Pancreas (tissue), 10 donors: ENCODE results near the gene UGT8. TPM values are rescaled to one million over a fixed set of nuclear protein-coding genes. Genes with fewer than 3 reads are reported as not detected.

ENCODE experiments used
- ATAC-seq, 4 donors: fragments of 200-7000 bp; cut with Tn5 transposase; one replicate each; pipeline versions ENCODE4 v1.8.0 to v1.9.1; 2020; ENCODE audit warnings: mild to moderate bottlenecking in 4 of 4, moderate library complexity in 4 of 4
- DNase-seq, 6 donors: peaks; one replicate each; pipeline ENCODE4 v3.0.0-alpha.2; 2020
- FAIRE-seq: peaks from 2 replicates; lab custom pipeline; 2012; peaks lifted over from hg19 to GRCh38; lab: Jason Lieb, UNC
- H3K27ac ChIP-seq, 4 donors: fragments of 200-600 bp; sonication (generic); 1 replicate in 3 of 4; 2 replicates in 1 of 4; pipeline versions ENCODE4 v1.5.0 to v1.8.0; 2020
- H3K27me3 ChIP-seq, 4 donors: fragments of 200-600 bp; one replicate each; pipeline ENCODE4 v1.8.0; 2021
- H3K36me3 ChIP-seq, 3 donors: fragments of 200-600 bp; sonication (generic) in 1 of 3; one replicate each; pipeline versions ENCODE4 v1.5.0 to v1.8.0; 2020 to 2021
- H3K4me1 ChIP-seq, 3 donors: fragments of 200-600 bp; one replicate each; pipeline ENCODE4 v1.8.0; 2021
- H3K4me3 ChIP-seq, 4 donors: fragments of 200-600 bp; sonication (generic) in 2 of 4; one replicate each; pipeline versions ENCODE4 v1.5.0 to v1.8.0; 2020 to 2021
- H3K9me3 ChIP-seq, 4 donors: fragments of 200-600 bp; one replicate each; pipeline ENCODE4 v1.8.0; 2021
- WGBS, 2 donors: extraction: QIAGEN DNeasy Blood & Tissue Kit; methylation state at CpG; one replicate each; pipeline ENCODE4 v1.1.7; 2013; 5-methylcytosine and 5-hydroxymethylcytosine counted together
- intact Hi-C, 3 donors: fragments of 100-400 bp; cut with DNase I; formaldehyde crosslinking; loops; one replicate each; pipeline versions ENCODE4 v1.11.1 to v1.14.2; 2022
- microRNA-seq, 2 donors: library from miRNA; unstranded; fragments of <30 nt; microRNA quantifications; one replicate each; pipeline versions ENCODE4 to v1.1.0, GENCODE V29; 2019 to 2020
- polyA plus RNA-seq, 2 donors: library from polyadenylated mRNA; stranded (reverse); fragments of 200-250 nt; gene quantifications; one replicate each; pipeline ENCODE4 v1.2.3, GENCODE V29; 2013
- total RNA-seq, 6 donors: library from RNA; stranded (reverse); fragmentation: NEBNext Ultra II Directional in 4 of 6; extraction: Animal tissue kit (Norgen Biotek cat#: 25700) in 4 of 6; gene quantifications; one replicate each; pipeline versions ENCODE4 v1.2.1 to v1.2.4, GENCODE V29; 2021 to 2023
- TF ChIP-seq, protein P1 (sequence below), 4 donors: fragments of 200-600 bp; sonication (generic) in 3 of 4; IDR thresholded peaks; one replicate each; pipeline versions ENCODE4 v1.5.0 to v1.8.0; 2021; ENCODE audit warnings: antibody characterized with exemption in 4 of 4
- donor health status: healthy with polysubstance abuse.
- donor health status: DM: no; HTN: no; CAD: no; lungs with moderate emphysema.
- donor health status: DM: no; HTN: no; CAD: no.
- donor health status: control.
- donor health status: control.
- donor health status: Bipolar disorder and iron deficiency.
- donor health status: DM: yes; HTN: yes; CAD: no.
- donor health status: DM: no; HTN: no; CAD: no.
- donor health status: DM: no; HTN: no; CAD: no.
- donor health status: DM: yes; HTN: yes; CAD: no.

The UGT8 gene
- total and polyA plus RNA-seq, 8 donors = 1.5 to 9.6 (median 5.7) TPM

DNA sequence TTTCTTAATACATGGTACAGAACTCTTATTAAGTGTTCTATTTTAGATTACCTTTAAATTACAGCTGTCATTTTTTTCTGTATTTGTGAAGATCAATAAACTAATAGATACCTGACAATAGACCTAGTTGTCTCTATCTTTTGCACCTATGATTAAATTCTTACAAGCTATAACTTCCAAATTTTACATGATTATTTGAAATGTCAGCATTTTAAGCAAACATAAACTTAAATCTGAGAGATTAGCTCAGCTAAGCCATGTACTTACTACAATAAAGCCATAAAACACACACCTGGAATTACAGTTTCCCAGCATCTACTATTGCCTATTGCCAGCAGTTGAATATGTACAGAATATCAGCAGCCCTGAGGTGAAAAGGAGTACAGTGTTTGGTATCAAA, 118.8 kb downstream of the UGT8 start:
- Histone ChIP-seq H3K9me3 (no peaks in the 10 kb centered on the region), H3K27ac (no peak overlapping the region), H3K27me3 (no peaks in the 10 kb centered on the region), H3K4me1 (no peaks in the 10 kb centered on the region), H3K36me3 (no peaks in the 10 kb centered on the region), H3K4me3 (no peak overlapping the region)
- TF ChIP-seq, protein P1, sequence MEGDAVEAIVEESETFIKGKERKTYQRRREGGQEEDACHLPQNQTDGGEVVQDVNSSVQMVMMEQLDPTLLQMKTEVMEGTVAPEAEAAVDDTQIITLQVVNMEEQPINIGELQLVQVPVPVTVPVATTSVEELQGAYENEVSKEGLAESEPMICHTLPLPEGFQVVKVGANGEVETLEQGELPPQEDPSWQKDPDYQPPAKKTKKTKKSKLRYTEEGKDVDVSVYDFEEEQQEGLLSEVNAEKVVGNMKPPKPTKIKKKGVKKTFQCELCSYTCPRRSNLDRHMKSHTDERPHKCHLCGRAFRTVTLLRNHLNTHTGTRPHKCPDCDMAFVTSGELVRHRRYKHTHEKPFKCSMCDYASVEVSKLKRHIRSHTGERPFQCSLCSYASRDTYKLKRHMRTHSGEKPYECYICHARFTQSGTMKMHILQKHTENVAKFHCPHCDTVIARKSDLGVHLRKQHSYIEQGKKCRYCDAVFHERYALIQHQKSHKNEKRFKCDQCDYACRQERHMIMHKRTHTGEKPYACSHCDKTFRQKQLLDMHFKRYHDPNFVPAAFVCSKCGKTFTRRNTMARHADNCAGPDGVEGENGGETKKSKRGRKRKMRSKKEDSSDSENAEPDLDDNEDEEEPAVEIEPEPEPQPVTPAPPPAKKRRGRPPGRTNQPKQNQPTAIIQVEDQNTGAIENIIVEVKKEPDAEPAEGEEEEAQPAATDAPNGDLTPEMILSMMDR (IDR thresholded peaks at IDR 0.05) = no peak
- DNase-seq (no peak), ATAC-seq (no peak), FAIRE-seq (no peak)
- intact Hi-C loops = no loop called here

DNA sequence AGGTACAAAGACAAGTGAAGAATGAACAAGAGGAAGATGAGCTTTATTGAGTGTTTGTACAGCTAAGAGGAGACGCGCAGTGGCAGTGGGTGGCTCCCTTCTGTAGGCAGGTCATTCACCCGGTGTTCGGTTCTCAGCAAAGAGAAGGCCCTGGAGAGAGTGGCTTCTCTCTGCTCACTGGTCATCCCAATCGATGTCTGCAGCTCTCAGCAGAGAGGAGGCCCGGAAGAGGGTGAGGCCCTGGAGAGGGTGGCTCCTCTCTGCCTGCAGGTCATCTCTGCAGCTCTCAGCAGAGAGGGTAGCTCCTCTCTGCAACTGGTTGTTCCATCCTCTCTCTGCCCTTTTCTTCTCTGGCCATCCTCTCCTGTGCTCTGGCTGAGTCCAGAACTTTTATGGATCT, 126.5 kb downstream of the UGT8 start:
- DNase-seq = no peak
- no peak for ATAC-seq
- no peak for FAIRE-seq

DNA sequence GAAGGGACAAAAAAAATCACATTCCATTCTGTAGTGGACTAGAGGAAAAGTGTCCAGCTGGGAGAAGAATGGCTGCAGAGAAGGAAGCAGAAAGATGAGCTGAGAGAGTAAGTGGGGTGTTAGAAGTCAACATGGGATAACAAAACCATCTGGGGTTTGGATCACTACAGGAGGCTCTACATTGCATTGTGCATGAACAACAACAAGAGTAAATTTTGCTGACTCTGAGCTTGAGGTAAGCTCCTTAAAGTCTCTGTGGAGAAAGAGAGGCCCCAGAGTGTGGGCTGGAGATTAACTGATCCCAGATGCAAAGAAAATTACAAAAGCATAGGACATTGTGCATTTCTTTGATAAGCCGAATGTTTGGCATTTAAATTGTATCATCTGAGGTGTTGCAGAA, 128.9 kb downstream of the UGT8 start:
- DNase-seq (no peak), ATAC-seq (no peak), FAIRE-seq (no peak)
- intact Hi-C loops = no loop called here
- H3K36me3 ChIP-seq = no peaks in the 10 kb centered on the region
- TF ChIP-seq, protein P1 (IDR thresholded peaks at IDR 0.05) = no peak
- H3K27me3 ChIP-seq = no peaks in the 10 kb centered on the region
- WGBS, 2 donors = 0% methylated on average over 1 of the region's 1 CpG
- H3K27ac ChIP-seq = no peak overlapping the region
- no peaks in the 10 kb centered on the region for H3K9me3 ChIP-seq
- peaks cover 0 to 7% (median 0%) of the 10 kb centered on the region in 3 donors for H3K4me1 ChIP-seq
- H3K4me3 ChIP-seq = no peak overlapping the region

More for the DNA sequence above, 126.5 kb downstream of the UGT8 start:
- TF ChIP-seq, protein P1 (IDR thresholded peaks at IDR 0.05) = no peak
- intact Hi-C loops = no loop called here
- H3K36me3 ChIP-seq = no peaks in the 10 kb centered on the region
- no peaks in the 10 kb centered on the region for H3K9me3 ChIP-seq
- H3K27me3 ChIP-seq = no peaks in the 10 kb centered on the region
- 63 to 75% methylated on average over 6 of the region's 6 CpGs for WGBS, 2 donors
- H3K4me3 ChIP-seq = no peak overlapping the region
- H3K4me1 ChIP-seq = peaks cover 0 to 7% (median 0%) of the 10 kb centered on the region in 3 donors
- H3K27ac ChIP-seq = no peak overlapping the region

Small RNAs within 50 kb of the gene (microRNA-seq; reads per million reads assigned to microRNA genes)
- 3.8 to 24.3 reads per million in 2 donors for gene MIR577
